SH-SY5Y (cell line): ENCODE data around the gene DDX51.

ENCODE experiments used
- GATA2 ChIP-seq: IDR thresholded peaks from 2 replicates; pipeline ENCODE4 v1.6.1; 2011; ENCODE audit warnings: mild to moderate bottlenecking, low read depth, low read length
- GATA3 ChIP-seq: IDR thresholded peaks from 2 replicates; pipeline ENCODE4 v1.6.1; 2011; ENCODE audit warnings: low read depth, mild to moderate bottlenecking, low read length, moderate library complexity

Gene DDX51

GRCh38 chr12:132132609-132133430 is 11.3 kb downstream of the DDX51 start:
- TF ChIP-seq GATA3, result no peak
- no peak for TF ChIP-seq GATA2

- TF ChIP-seq GATA3, result no peak
- TF ChIP-seq GATA2, result no peak
These were observed 12.2 kb downstream of the DDX51 start for GRCh38 chr12:132131952-132132351.

- TF ChIP-seq GATA2 (no peak), GATA3 (no peak)
These were observed 12.9 kb downstream of the DDX51 start for GRCh38 chr12:132131229-132131628.

GRCh38 chr12:132130690-132131089 is 13.4 kb downstream of the DDX51 start:
- TF ChIP-seq GATA2 (no peak), GATA3 (no peak)

GRCh38 chr12:132129007-132129406 is 15.1 kb downstream of the DDX51 start:
- no peak for TF ChIP-seq GATA3
- no peak for TF ChIP-seq GATA2

- TF ChIP-seq GATA3, result no peak
- TF ChIP-seq GATA2, result no peak
These were observed 17.1 kb downstream of the DDX51 start for GRCh38 chr12:132127041-132127440.

GRCh38 chr12:132125736-132126135 is 18.4 kb downstream of the DDX51 start:
- no peak for TF ChIP-seq GATA2
- TF ChIP-seq GATA3, result no peak

- no peak for TF ChIP-seq GATA3
- TF ChIP-seq GATA2, result no peak
These were observed 19.2 kb downstream of the DDX51 start for GRCh38 chr12:132124766-132125425.

- TF ChIP-seq GATA3 (no peak), GATA2 (no peak)
These were observed 20.0 kb downstream of the DDX51 start for GRCh38 chr12:132123970-132124765.

- no peak for TF ChIP-seq GATA2
- no peak for TF ChIP-seq GATA3
These were observed 22.8 kb downstream of the DDX51 start for GRCh38 chr12:132121283-132121682.

GRCh38 chr12:132118876-132119275 is 25.2 kb downstream of the DDX51 start:
- TF ChIP-seq GATA2, result no peak
- TF ChIP-seq GATA3, result no peak

- no peak for TF ChIP-seq GATA3
- no peak for TF ChIP-seq GATA2
These were observed 26.6 kb downstream of the DDX51 start for GRCh38 chr12:132117558-132117875.

GRCh38 chr12:132116709-132117557 is 27.2 kb downstream of the DDX51 start:
- TF ChIP-seq GATA3, result no peak

- TF ChIP-seq GATA3 (no peak), GATA2 (no peak)
These were observed 28.6 kb downstream of the DDX51 start for GRCh38 chr12:132115500-132115899.

GRCh38 chr12:132114667-132115066 is 29.5 kb downstream of the DDX51 start:
- TF ChIP-seq GATA2 (no peak), GATA3 (no peak)
